Left cardiac atrium (tissue), 4 donors: ENCODE data around the gene POLR1G. TPM values are rescaled to one million over a fixed set of nuclear protein-coding genes. Genes with fewer than 3 reads are reported as not detected.

ENCODE experiments used
- ATAC-seq, 2 donors: fragments of 200-7000 bp; cut with Tn5 transposase; one replicate each; pipeline ENCODE4 v1.9.1; 2020; ENCODE audit warnings: mild to moderate bottlenecking in 2 of 2, moderate library complexity in 2 of 2
- DNase-seq: peaks from one replicate; pipeline ENCODE4 v3.0.0-alpha.2; 2020
- intact Hi-C, 2 donors: fragments of 100-400 bp; cut with DNase I; formaldehyde crosslinking; loops; one replicate each; pipeline versions ENCODE4 v1.14.1 to v1.15.1; 2022 to 2023
- total RNA-seq, 2 donors: library from RNA; stranded (reverse); fragmentation: NEBNext Ultra II Directional; extraction: Animal tissue kit (Norgen Biotek cat#: 25700); gene quantifications; one replicate each; pipeline ENCODE4 v1.2.1, GENCODE V29; 2021
- donor health status: DM: no; HTN: yes; CAD: no.
- donor health status: DM: no; HTN: yes; CAD: no; lungs with severe emphysema.
- donor health status: DM: yes; HTN: yes; CAD: no.
- donor health status: Dilated cardiomyopathy.

The POLR1G gene
- total RNA-seq, 2 donors from 2014 or later = 4.6 to 5.5 TPM

GRCh38 chr19:45440873-45441654 is 34.6 kb downstream of the POLR1G start:
- ATAC-seq = no peak
- intact Hi-C loops = loop anchor here in 1 of 2 donors (2.0 kb wide), 1 partner anchor 32 kb away; no protein-coding TSS in a partner anchor
- DNase-seq = no peak

GRCh38 chr19:45442408-45442777 is 35.9 kb downstream of the POLR1G start:
- intact Hi-C loops = no loop called here
- no peak for DNase-seq

GRCh38 chr19:45442778-45443461 is 36.5 kb downstream of the POLR1G start:
- peak in 1 of 2 donors; percentile 0 for ATAC-seq

More at GRCh38 chr19:45442408-45442777, 35.9 kb downstream of the POLR1G start:
- no peak for ATAC-seq

GRCh38 chr19:45443462-45444317 is 37.2 kb downstream of the POLR1G start:
- peak; percentile 83 to 87 for ATAC-seq
- intact Hi-C loops = no loop called here
- DNase-seq = peak; percentile 99

More at GRCh38 chr19:45442778-45443461, 36.5 kb downstream of the POLR1G start:
- DNase-seq = peak; percentile 72
- intact Hi-C loops = no loop called here

- intact Hi-C loops = no loop called here
- ATAC-seq (peak; percentile 77 to 80), DNase-seq (peak; percentile 96)
These were observed 38.0 kb downstream of the POLR1G start for GRCh38 chr19:45444318-45445041.

- intact Hi-C loops = no loop called here
- no peak for DNase-seq
- ATAC-seq = no peak
These were observed 38.7 kb downstream of the POLR1G start for GRCh38 chr19:45445139-45445538.

- intact Hi-C loops = no loop called here
- no peak for DNase-seq
- ATAC-seq = no peak
These were observed 39.9 kb downstream of the POLR1G start for GRCh38 chr19:45446295-45446694.

- intact Hi-C loops = no loop called here
- DNase-seq (no peak), ATAC-seq (no peak)
These were observed 40.5 kb downstream of the POLR1G start for GRCh38 chr19:45446944-45447343.

- ATAC-seq (no peak), DNase-seq (no peak)
- intact Hi-C loops = no loop called here
These were observed 41.9 kb downstream of the POLR1G start for GRCh38 chr19:45448425-45448756.

GRCh38 chr19:45448887-45449299 is 42.4 kb downstream of the POLR1G start:
- no peak for DNase-seq
- no peak for ATAC-seq
- intact Hi-C loops = no loop called here

GRCh38 chr19:45450012-45450333 is 43.5 kb downstream of the POLR1G start:
- ATAC-seq (peak in 1 of 2 donors; percentile 1), DNase-seq (no peak)
- intact Hi-C loops = no loop called here

GRCh38 chr19:45451131-45451849 is 44.8 kb downstream of the POLR1G start:
- intact Hi-C loops = no loop called here
- DNase-seq (no peak), ATAC-seq (peak; percentile 7 to 15)

- ATAC-seq (no peak), DNase-seq (no peak)
- intact Hi-C loops = no loop called here
These were observed 45.5 kb downstream of the POLR1G start for GRCh38 chr19:45451850-45452387.

- ATAC-seq (peak; percentile 90 to 93), DNase-seq (peak; percentile 92)
- intact Hi-C loops = no loop called here
These were observed 49.5 kb downstream of the POLR1G start for GRCh38 chr19:45455707-45456499.

GRCh38 chr19:45456500-45456815 is 50.0 kb downstream of the POLR1G start:
- DNase-seq (no peak), ATAC-seq (no peak)
- intact Hi-C loops = no loop called here

- intact Hi-C loops = no loop called here
- no peak for DNase-seq
- ATAC-seq = no peak
These were observed 51.3 kb downstream of the POLR1G start for GRCh38 chr19:45457776-45458175.
